Peyer's patch (tissue), 4 donors: ENCODE results near the gene MFAP4. TPM values are rescaled to one million over a fixed set of nuclear protein-coding genes. Genes with fewer than 3 reads are reported as not detected.

Source experiments
- DNase-seq, 3 donors: peaks; one replicate each; pipeline ENCODE4 v3.0.0-alpha.2; 2017 to 2019
- H3K27ac ChIP-seq, 4 donors: fragments of 200-600 bp; sonication (generic); one replicate each; pipeline ENCODE4 v1.5.1; 2016 to 2019
- H3K27me3 ChIP-seq, 2 donors: fragments of 200-600 bp; sonication (generic); one replicate each; pipeline ENCODE4 v1.5.1; 2019
- H3K36me3 ChIP-seq, 3 donors: fragments of 200-600 bp; sonication (generic); one replicate each; pipeline ENCODE4 v1.5.1; 2016 to 2019
- H3K4me1 ChIP-seq, 4 donors: fragments of 200-600 bp; sonication (generic); one replicate each; pipeline ENCODE4 v1.5.1; 2016 to 2019
- H3K4me3 ChIP-seq, 4 donors: fragments of 200-600 bp; sonication (generic); 1 replicate in 3 of 4; 2 replicates in 1 of 4; pipeline ENCODE4 v1.5.1; 2016 to 2019; ENCODE audit warnings: mild to moderate bottlenecking in 1 of 4
- H3K9me3 ChIP-seq, 4 donors: fragments of 200-600 bp; sonication (generic); one replicate each; pipeline ENCODE4 v1.5.1; 2016 to 2019; ENCODE audit warnings: mild to moderate bottlenecking in 1 of 4
- POLR2A ChIP-seq, 2 donors: fragments of 450-650 bp; IDR thresholded peaks; one replicate each; pipeline ENCODE4 v1.5.1; 2017; ENCODE audit warnings: antibody characterized with exemption in 2 of 2, mild to moderate bottlenecking in 2 of 2, moderate library complexity in 2 of 2
- small RNA-seq, 2 donors: library from RNA; depleted of rRNA; stranded (forward); fragments of <200 nt; gene quantifications; one replicate each; pipeline ENCODE3, GENCODE V24; 2016
- total RNA-seq, 4 donors: library from RNA; depleted of rRNA; stranded (reverse); fragments of >200 nt; gene quantifications; one replicate each; pipeline ENCODE4 v1.1.0, GENCODE V29; 2016
- TF ChIP-seq, protein P1 (sequence below), 6 experiments: fragments of 450-650 bp in 4 of 6; fragments of 200-600 bp in 2 of 6; sonication (generic) in 1 of 6; IDR thresholded peaks; one replicate each; pipeline ENCODE4 v1.5.1; 2017 to 2019; ENCODE audit warnings: antibody characterized with exemption in 6 of 6, mild to moderate bottlenecking in 3 of 6, moderate library complexity in 1 of 6

MFAP4 gene
- total RNA-seq, 4 donors from 2014 or later = 12.6 to 70.8 (median 43.9) TPM

DNA sequence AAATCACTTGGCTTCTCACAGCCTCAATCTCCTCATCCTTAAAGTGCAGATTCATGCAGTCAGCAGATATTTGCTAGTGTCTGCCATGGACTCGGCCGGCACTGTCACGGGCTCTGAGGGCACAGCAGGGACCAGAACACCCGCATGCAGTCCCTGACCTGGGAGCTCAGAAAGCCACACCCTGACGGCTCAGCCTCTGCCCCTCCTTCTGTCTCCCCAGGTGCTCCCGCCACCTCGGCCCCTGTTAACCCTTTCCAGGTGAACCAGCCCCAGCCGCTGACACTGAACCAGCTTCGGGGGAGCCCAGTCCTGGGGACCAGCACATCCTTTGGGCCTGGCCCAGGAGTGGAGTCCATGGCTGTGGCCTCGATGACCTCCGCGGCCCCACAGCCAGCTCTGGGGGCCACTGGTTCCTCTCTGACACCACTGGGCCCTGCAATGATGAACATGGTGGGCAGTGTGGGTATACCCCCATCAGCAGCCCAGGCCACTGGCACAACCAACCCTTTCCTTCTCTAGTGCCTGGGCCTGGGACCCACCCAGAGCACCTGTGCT is 53.2 kb downstream of the MFAP4 start:
- no peak overlapping the region for H3K27ac ChIP-seq
- no peak overlapping the region for H3K4me3 ChIP-seq
- peaks cover 0 to 18% (median 0%) of the 10 kb centered on the region in 3 donors for H3K36me3 ChIP-seq
- H3K9me3 ChIP-seq = no peaks in the 10 kb centered on the region
- H3K4me1 ChIP-seq = peaks cover 0 to 6% (median 3%) of the 10 kb centered on the region in 4 donors
- no peak for TF ChIP-seq POLR2A (IDR thresholded peaks at IDR 0.05)
- TF ChIP-seq, protein P1, sequence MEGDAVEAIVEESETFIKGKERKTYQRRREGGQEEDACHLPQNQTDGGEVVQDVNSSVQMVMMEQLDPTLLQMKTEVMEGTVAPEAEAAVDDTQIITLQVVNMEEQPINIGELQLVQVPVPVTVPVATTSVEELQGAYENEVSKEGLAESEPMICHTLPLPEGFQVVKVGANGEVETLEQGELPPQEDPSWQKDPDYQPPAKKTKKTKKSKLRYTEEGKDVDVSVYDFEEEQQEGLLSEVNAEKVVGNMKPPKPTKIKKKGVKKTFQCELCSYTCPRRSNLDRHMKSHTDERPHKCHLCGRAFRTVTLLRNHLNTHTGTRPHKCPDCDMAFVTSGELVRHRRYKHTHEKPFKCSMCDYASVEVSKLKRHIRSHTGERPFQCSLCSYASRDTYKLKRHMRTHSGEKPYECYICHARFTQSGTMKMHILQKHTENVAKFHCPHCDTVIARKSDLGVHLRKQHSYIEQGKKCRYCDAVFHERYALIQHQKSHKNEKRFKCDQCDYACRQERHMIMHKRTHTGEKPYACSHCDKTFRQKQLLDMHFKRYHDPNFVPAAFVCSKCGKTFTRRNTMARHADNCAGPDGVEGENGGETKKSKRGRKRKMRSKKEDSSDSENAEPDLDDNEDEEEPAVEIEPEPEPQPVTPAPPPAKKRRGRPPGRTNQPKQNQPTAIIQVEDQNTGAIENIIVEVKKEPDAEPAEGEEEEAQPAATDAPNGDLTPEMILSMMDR (IDR thresholded peaks at IDR 0.05) = no peak
- no peaks in the 10 kb centered on the region for H3K27me3 ChIP-seq
- peak in 1 of 3 donors; percentile 35 for DNase-seq

Small RNA genes lying within 50 kb of the gene (small RNA-seq; reads per million reads assigned to genes)
- gene MIR1180 (1.8 to 2.3 reads per million in 2 donors), gene RF00537 (0 reads per million in 2 donors)

Other genes starting within 250 kb of the MFAP4 start
- gene EPN2, start 149.8 kb downstream of the MFAP4 start, total RNA-seq = 10 to 100 TPM; 23.9 to 35.1 (median 34.1) TPM
- 10 to 100 TPM in 1 of 4 donors, 1 to 10 TPM in 2, not detected in 1; 4.5 to 15.7 (median 5.6) TPM for gene B9D1, start 24.5 kb downstream of the MFAP4 start, total RNA-seq
- gene MAPK7, start 8.7 kb downstream of the MFAP4 start, total RNA-seq = 10 to 100 TPM; 35.0 to 60.7 (median 46.5) TPM
- 10 to 100 TPM in 1 of 4 donors, 1 to 10 TPM in 3; 1.2 to 47.0 (median 2.0) TPM for gene RNF112, start 24.0 kb upstream of the MFAP4 start, total RNA-seq
- 1 to 10 TPM in 2 of 4 donors, not detected in 2; 1.2 to 3.8 TPM for gene SLC47A1, start 146.7 kb upstream of the MFAP4 start, total RNA-seq